Osteoblast (primary cell): Measurements from ENCODE around the gene UBASH3A. TPM values are rescaled to one million over a fixed set of nuclear protein-coding genes. Genes with fewer than 3 reads are reported as not detected.

Experiments used
- DNase-seq: peaks from one replicate; pipeline ENCODE4 v3.0.0; 2011; ENCODE audit warnings: low spot score, mixed read lengths; ENCODE audit not compliant: insufficient read length; ENCODE audit errors: missing footprints
- H2AFZ ChIP-seq: 2 replicates; pipeline ENCODE4 v1.6.0; 2011; ENCODE audit warnings: mild to moderate bottlenecking, low read length
- H3K27ac ChIP-seq: 2 replicates; pipeline ENCODE4 v1.5.1; 2011; ENCODE audit warnings: mild to moderate bottlenecking, low read depth, low read length, moderate library complexity
- H3K27me3 ChIP-seq: 2 replicates; pipeline ENCODE4 v1.6.0; 2012; ENCODE audit warnings: mild to moderate bottlenecking, control low read depth, inconsistent platforms, low read length, moderate library complexity; ENCODE audit not compliant: insufficient read depth
- H3K36me3 ChIP-seq: 2 replicates; pipeline ENCODE4 v1.5.1; 2011; ENCODE audit warnings: mild to moderate bottlenecking, low read length, control low read depth, moderate library complexity; ENCODE audit not compliant: insufficient read depth
- H3K4me1 ChIP-seq: 2 replicates; pipeline ENCODE4 v1.5.1; 2011; ENCODE audit warnings: mild to moderate bottlenecking, low read length, control low read depth, moderate library complexity; ENCODE audit not compliant: insufficient read depth
- H3K4me2 ChIP-seq: 2 replicates; pipeline ENCODE4 v1.6.0; 2011; ENCODE audit warnings: mild to moderate bottlenecking, low read length; ENCODE audit not compliant: insufficient read depth
- H3K4me3 ChIP-seq: fragments of 200-600 bp; sonication (generic); 3 replicates; pipeline ENCODE4 v1.5.1; 2012; ENCODE audit warnings: mild to moderate bottlenecking, low read length, inconsistent platforms; ENCODE audit not compliant: insufficient read depth
- H3K79me2 ChIP-seq: 2 replicates; pipeline ENCODE4 v1.6.0; 2012; ENCODE audit warnings: mild to moderate bottlenecking, low read length, control low read depth, inconsistent platforms; ENCODE audit not compliant: insufficient read depth
- H3K9me3 ChIP-seq: 2 replicates; pipeline ENCODE4 v1.5.1; 2011; ENCODE audit warnings: low read depth, low read length, control low read depth
- H4K20me1 ChIP-seq: 2 replicates; pipeline ENCODE4 v1.6.0; 2012; ENCODE audit warnings: mild to moderate bottlenecking, low read length, control low read depth; ENCODE audit not compliant: insufficient read depth
- CTCF ChIP-seq: IDR thresholded peaks from 2 replicates; pipeline ENCODE4 v1.5.1; 2011; ENCODE audit warnings: mild to moderate bottlenecking, low read depth, low read length, moderate library complexity; ENCODE audit errors: extremely low read depth
- total RNA-seq: library from RNA; depleted of rRNA; stranded (reverse); fragments of >200 nt; gene quantifications from 2 replicates; pipeline ENCODE4 v1.2.3, GENCODE V29; 2012

UBASH3A gene
- total RNA-seq, 1 donor, result not detected

DNA sequence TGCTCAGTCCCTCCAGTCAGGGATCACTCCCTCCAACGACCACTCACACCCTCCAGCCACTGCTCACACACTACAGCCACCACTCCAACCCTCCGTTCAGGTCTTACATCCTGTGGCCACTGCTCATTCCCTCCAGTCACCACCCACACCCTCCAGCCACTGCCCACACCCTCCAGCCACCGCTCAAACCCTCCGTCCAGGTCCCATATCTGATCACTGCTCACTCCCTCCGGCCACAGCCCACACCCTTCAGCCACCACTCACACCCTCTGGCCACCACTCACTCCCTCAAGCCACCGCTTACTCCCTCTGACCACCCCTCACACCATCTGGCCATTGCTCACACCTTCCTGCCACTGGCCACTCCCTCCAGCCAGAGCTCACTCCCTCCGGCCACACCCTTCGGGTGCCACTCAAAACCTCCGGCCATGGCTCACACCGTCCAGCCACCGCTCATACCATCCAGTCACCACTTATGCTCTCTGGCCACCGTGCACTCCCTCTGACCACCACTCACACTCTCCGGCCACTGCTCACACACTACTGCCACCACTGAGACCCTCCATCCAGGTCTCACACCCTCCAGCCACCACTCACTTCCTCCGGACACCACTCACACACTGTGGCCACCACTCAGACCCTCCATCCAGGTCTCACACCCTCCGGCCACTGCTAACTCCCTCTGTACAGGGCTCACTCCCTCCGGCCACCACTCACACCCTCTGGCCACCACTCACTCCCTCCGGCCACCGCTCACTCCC, 32.6 kb upstream of the UBASH3A start:
- no peak overlapping the region for H3K4me3 ChIP-seq
- no peaks in the 10 kb centered on the region for H3K9me3 ChIP-seq
- H3K36me3 ChIP-seq, result no peaks in the 10 kb centered on the region
- H4K20me1 ChIP-seq, result no peaks in the 10 kb centered on the region
- no peaks in the 10 kb centered on the region for H3K27me3 ChIP-seq
- DNase-seq, result no peak
- H3K79me2 ChIP-seq, result no peaks in the 10 kb centered on the region
- no peak for TF ChIP-seq CTCF
- H3K4me1 ChIP-seq, result no peaks in the 10 kb centered on the region
- no peak overlapping the region for H2AFZ ChIP-seq
- no peak overlapping the region for H3K4me2 ChIP-seq
- no peak overlapping the region for H3K27ac ChIP-seq

DNA sequence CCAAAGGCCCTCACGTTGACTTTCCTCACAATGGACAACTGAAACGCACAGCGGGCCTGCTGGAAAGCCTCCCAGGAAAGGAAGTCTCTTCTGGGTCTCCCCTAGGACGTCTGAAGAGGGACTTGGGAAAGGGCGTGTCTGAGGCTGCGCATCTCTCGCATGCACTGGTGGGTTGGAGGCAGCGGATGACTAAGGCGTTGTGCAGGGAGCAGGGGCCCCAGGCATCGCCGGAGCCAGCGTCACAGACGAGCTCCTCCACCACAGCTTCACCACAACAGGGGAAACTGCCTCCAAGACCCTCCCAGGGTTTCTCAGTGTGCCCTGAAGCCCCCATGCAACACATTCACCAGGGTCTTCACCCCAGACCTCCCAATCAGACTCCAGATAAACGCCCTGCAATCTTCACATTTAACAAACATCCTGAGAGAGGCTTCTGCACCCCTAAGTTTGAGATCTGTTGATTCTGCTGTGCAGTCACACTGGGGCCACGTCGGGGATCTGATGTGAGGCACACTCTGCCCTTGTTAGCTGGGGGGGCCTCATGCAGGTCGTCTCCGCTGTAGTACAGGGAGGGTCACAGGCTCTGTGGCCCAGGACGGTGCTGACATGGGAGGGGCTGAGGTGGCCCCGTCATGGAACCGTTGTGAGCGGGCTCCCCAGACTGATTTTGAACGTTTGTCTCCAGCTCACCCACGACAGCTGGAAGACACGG, 30.4 kb upstream of the UBASH3A start:
- no peak overlapping the region for H2AFZ ChIP-seq
- no peak overlapping the region for H3K27ac ChIP-seq
- H3K4me1 ChIP-seq, result no peaks in the 10 kb centered on the region
- no peak for TF ChIP-seq CTCF
- no peak overlapping the region for H3K4me2 ChIP-seq
- H3K36me3 ChIP-seq, result no peaks in the 10 kb centered on the region
- no peak for DNase-seq
- no peaks in the 10 kb centered on the region for H3K79me2 ChIP-seq
- H4K20me1 ChIP-seq, result no peaks in the 10 kb centered on the region
- no peaks in the 10 kb centered on the region for H3K9me3 ChIP-seq
- H3K4me3 ChIP-seq, result no peak overlapping the region
- H3K27me3 ChIP-seq, result no peaks in the 10 kb centered on the region

DNA sequence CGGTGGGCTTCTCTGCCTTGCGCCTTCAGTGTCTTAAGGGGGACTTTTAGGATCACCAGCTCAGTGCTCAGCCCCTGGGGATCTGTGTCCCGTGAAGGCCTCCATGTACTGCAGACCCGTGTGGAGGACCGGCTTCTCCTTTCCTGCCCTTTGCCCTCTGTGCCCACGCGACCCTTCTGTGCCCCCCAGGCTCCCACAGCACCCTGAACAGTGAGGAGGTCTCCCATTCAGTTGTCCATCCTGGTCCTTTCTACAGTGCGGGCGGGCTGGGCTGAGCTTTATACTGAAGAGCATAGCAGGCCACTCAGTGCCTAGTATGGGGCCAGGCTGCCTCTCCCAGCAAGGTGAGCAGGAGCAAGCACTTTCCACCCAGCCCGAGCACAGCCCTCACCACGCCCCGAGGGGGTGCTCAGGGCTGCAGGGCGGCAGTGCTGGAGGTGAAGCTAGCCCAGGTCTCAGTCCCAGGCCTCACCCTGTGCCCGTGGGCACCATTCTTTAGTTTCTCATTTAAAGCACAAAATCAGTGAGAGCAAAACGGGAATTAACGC, 29.7 kb upstream of the UBASH3A start:
- Histone ChIP-seq H3K79me2 (no peaks in the 10 kb centered on the region), H3K9me3 (no peaks in the 10 kb centered on the region), H3K36me3 (no peaks in the 10 kb centered on the region), H3K27me3 (no peaks in the 10 kb centered on the region), H3K4me2 (no peak overlapping the region), H3K4me3 (no peak overlapping the region), H4K20me1 (no peaks in the 10 kb centered on the region), H3K27ac (no peak overlapping the region), H3K4me1 (no peaks in the 10 kb centered on the region), H2AFZ (no peak overlapping the region)
- TF ChIP-seq CTCF, result no peak
- DNase-seq, result no peak

DNA sequence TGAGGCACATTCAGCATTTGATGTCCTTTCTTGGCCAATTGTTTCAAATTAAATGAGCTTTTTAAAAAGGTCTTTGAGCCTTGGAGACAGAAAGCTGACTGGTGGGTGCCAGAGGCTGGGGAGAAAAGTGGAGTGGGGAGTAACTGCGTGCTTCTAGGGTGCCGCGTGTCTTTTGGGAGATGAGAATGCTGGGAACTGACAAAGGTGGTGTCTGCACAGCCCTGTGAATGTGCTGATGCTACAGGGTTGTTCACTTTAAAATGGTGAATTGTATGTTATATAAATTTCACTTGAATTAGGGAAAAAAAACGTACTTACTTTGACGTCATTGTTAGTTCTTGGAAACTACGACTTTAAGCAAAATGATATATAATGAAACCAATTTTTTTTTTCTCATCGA, 29.2 kb upstream of the UBASH3A start:
- Histone ChIP-seq H3K4me2 (no peak overlapping the region), H2AFZ (no peak overlapping the region), H3K79me2 (no peaks in the 10 kb centered on the region), H3K27ac (no peak overlapping the region), H3K27me3 (no peaks in the 10 kb centered on the region), H3K4me3 (no peak overlapping the region), H4K20me1 (no peaks in the 10 kb centered on the region), H3K9me3 (no peaks in the 10 kb centered on the region), H3K36me3 (no peaks in the 10 kb centered on the region), H3K4me1 (no peaks in the 10 kb centered on the region)
- TF ChIP-seq CTCF, result no peak
- no peak for DNase-seq
